ENCODE measurements around the gene CMIP.

DNA sequence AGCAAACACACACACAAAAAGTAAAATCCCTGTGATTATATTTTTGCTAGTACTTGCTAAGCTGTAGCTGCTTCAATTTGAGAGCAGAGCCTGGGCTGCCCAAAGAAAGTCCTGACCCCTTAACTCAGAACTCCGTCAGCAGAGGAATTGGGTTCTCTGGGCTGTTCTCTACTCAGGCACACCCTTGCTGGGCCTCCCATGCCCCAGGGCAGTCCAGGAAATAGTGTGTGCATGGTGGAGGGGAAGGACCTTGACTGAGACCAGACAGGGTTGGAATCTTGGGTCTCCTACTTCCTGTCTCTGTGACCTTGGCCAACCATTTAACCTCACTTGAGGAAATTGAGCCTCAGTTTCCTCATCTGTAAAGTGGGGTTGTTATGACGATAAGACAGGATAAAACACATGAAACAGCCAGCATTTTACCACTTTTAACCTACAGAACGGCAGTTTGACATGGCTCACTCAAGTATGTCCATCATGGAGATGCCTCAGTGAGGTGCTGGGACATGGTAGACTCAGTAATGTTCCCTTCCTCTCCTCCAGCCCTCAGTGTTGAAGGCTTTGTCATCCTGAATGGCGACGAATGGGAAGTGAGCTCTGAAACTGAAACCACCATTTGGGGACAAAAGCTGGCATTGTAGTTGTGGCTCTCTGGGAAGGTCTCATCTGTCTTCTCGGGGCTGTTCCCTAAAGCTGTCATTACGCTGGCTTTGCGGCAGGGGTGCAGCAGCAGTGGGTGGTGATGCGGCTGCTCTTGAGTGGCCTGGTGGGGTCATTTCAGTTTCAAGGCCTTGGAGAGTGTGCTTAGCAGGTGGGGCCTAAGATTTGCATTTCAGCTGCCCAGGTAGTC, 74.9 kb downstream of the CMIP start:
- TF ChIP-seq, protein P1, sequence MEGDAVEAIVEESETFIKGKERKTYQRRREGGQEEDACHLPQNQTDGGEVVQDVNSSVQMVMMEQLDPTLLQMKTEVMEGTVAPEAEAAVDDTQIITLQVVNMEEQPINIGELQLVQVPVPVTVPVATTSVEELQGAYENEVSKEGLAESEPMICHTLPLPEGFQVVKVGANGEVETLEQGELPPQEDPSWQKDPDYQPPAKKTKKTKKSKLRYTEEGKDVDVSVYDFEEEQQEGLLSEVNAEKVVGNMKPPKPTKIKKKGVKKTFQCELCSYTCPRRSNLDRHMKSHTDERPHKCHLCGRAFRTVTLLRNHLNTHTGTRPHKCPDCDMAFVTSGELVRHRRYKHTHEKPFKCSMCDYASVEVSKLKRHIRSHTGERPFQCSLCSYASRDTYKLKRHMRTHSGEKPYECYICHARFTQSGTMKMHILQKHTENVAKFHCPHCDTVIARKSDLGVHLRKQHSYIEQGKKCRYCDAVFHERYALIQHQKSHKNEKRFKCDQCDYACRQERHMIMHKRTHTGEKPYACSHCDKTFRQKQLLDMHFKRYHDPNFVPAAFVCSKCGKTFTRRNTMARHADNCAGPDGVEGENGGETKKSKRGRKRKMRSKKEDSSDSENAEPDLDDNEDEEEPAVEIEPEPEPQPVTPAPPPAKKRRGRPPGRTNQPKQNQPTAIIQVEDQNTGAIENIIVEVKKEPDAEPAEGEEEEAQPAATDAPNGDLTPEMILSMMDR (conservative IDR thresholded peaks at IDR 0.05; ENCODE audit: low read depth, low read length) = no peak
- no peak for TF ChIP-seq EZH2phosphoT487 (IDR thresholded peaks at IDR 0.05; ENCODE audit: borderline replicate concordance, low read length)
